NB4 (cell line): ENCODE results near the gene TADA1.
A peak's percentile ranks its signal among the peaks of the same experiment; 100 is the strongest.

Experiments used
- DNase-seq: peaks from one replicate; pipeline ENCODE4 v3.0.0; 2010; ENCODE audit warnings: low read depth
- H3K4me3 ChIP-seq: one replicate; pipeline ENCODE4 v1.5.1; 2011; ENCODE audit warnings: mild to moderate bottlenecking, low read depth, low read length, moderate library complexity
- MYC ChIP-seq: IDR thresholded peaks from 2 replicates; pipeline ENCODE4 v1.6.1; 2011; ENCODE audit warnings: low read depth, low read length
- POLR2A ChIP-seq: IDR thresholded peaks from 2 replicates; pipeline ENCODE4 v1.6.1; 2011; ENCODE audit warnings: mild to moderate bottlenecking; ENCODE audit not compliant: insufficient read length; ENCODE audit errors: extremely low read depth
- TF ChIP-seq, protein P1 (sequence below): IDR thresholded peaks from one replicate; pipeline ENCODE4 v1.5.1; 2012; ENCODE audit warnings: low read depth, low read length
- TF ChIP-seq, protein P2 (sequence below): IDR thresholded peaks from 2 replicates; pipeline ENCODE4 v1.6.1; 2011; ENCODE audit warnings: low read depth, low read length

The TADA1 gene

DNA sequence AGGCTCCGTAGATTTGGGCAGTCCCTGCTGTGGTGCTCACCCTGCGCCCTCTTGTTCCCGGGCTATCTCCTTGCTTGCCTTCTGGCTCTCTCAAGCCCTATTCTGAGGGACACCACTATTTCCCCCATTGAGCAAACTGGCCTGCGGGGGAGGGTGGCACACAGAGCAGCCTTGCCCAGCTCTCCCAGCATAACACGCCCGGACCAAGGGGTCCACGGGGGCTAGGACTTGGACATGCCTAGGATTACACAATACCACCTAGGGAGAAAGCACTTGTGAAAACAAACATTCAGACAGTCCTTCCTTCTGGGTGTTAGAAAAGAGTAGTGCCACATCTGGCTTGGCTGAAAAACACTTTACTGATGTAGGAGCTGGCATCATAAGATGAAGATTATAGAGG is 7.4 kb downstream of the TADA1 start:
- DNase-seq, result peak; percentile 22
- no peak overlapping the region for H3K4me3 ChIP-seq
- TF ChIP-seq POLR2A (no peak), MYC (no peak)
- TF ChIP-seq, protein P1, sequence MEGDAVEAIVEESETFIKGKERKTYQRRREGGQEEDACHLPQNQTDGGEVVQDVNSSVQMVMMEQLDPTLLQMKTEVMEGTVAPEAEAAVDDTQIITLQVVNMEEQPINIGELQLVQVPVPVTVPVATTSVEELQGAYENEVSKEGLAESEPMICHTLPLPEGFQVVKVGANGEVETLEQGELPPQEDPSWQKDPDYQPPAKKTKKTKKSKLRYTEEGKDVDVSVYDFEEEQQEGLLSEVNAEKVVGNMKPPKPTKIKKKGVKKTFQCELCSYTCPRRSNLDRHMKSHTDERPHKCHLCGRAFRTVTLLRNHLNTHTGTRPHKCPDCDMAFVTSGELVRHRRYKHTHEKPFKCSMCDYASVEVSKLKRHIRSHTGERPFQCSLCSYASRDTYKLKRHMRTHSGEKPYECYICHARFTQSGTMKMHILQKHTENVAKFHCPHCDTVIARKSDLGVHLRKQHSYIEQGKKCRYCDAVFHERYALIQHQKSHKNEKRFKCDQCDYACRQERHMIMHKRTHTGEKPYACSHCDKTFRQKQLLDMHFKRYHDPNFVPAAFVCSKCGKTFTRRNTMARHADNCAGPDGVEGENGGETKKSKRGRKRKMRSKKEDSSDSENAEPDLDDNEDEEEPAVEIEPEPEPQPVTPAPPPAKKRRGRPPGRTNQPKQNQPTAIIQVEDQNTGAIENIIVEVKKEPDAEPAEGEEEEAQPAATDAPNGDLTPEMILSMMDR, result no peak
- TF ChIP-seq, protein P2, sequence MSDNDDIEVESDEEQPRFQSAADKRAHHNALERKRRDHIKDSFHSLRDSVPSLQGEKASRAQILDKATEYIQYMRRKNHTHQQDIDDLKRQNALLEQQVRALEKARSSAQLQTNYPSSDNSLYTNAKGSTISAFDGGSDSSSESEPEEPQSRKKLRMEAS, result no peak

DNA sequence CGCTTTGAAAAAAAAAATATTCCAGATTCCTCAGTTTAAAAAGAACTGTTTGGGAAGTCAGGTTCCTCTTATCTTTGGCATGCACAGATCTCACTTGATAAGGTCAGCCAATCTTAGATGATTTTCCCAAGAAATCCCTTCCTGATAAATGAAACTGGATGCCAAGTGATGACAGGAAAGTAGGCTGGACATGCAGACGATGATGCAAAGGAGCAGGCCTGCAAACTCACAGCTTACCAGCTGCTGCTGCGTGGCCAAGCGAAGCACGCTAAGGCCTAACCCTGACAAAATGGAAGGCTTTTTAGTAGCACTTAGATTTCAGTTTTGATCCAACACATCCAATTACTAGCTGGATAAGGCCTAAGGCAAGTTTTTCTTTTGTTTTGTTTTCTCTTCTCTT is 10.1 kb downstream of the TADA1 start:
- H3K4me3 ChIP-seq, result no peak overlapping the region
- TF ChIP-seq, protein P1, result no peak
- TF ChIP-seq POLR2A, result no peak
- no peak for TF ChIP-seq MYC
- TF ChIP-seq, protein P2, result no peak
- DNase-seq, result no peak

DNA sequence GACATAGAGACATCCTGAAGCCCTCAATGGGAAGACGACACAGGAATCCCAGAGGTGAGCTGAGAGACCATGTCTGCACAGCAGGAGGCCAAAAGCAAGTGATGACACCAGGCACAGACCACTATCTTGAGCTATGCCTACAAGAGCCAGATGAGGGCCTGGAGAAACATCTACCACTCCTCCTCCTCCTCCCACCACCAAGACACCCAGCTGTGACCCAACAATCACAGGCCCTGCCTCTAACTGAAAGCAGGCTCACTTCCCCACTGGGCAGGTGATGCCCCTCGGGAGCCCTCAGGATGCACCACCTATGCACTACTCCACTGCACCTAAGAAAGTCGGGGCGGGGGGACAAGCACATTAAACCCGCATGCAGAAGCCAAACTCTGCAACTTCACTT is 16.5 kb downstream of the TADA1 start:
- no peak for DNase-seq

DNA sequence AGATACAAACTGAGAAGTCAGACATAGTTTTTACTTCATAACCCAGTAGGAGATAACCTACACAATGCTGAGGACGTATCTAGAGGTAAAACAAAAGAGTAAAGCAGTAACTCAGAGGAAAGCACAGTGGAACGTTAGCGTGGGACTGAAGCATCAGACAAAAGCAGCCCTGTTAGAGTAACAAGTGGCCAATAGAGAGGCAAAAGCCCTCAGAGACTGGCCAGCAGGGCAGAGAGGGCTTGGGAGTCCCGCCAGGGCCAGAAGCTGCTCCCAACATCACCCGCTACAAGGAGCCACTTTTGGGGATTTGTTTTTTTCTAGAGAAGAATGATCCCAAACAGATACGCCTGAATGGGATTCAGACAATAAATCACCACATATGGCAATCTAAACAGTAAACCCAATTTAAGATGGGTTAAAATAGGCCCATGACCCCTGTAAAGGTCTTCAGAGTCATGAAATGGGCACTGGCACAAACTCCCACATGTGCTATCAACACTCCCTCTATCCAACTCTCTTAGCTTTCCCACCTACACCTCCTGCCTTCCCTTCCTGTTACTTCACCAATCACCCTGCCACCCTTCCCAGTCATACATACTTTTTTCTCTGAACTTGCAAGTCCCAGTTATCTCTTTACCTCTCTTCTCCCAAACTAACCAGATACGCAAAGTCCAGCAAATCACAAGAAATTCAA is 17.2 kb downstream of the TADA1 start:
- no peak for DNase-seq

More for the DNA sequence above, 16.5 kb downstream of the TADA1 start:
- TF ChIP-seq, protein P2, result no peak
- no peak for TF ChIP-seq MYC
- TF ChIP-seq, protein P1, result no peak
- TF ChIP-seq POLR2A, result no peak
- no peak overlapping the region for H3K4me3 ChIP-seq

DNA sequence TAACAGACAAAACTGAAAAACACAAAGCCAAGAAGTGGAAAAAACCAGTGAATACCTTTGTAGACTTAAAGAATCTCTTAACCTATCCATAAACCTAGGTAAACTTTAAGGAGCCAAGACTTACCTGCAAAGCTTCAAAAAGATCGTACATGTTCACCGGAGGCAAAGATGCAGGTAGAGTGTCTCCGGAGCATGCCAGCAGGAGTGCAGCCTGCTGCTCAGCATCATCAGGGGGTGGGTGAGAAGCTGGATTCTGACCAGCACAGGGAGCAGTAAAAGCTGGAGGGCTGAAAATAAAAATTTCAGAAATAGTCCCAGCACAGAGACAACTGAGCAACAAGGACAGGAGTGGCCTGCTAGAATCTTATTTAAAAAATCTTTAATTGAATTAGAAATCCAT is 18.1 kb downstream of the TADA1 start:
- no peak overlapping the region for H3K4me3 ChIP-seq
- TF ChIP-seq, protein P2, result no peak
- TF ChIP-seq POLR2A (no peak), MYC (no peak)
- TF ChIP-seq, protein P1, result no peak
- DNase-seq, result no peak

More for the DNA sequence above, 17.2 kb downstream of the TADA1 start:
- TF ChIP-seq, protein P2, result no peak
- TF ChIP-seq, protein P1, result no peak
- TF ChIP-seq MYC (no peak), POLR2A (no peak)
- no peak overlapping the region for H3K4me3 ChIP-seq
